GM12891 (cell line): Measurements from ENCODE around the gene HOMER1.
A peak's percentile ranks its signal among the peaks of the same experiment; 100 is the strongest.

Experiments
- DNase-seq: peaks from one replicate; pipeline ENCODE4 v3.0.0; 2011; ENCODE audit warnings: low spot score; ENCODE audit not compliant: insufficient read length
- FAIRE-seq: peaks from 2 replicates; lab custom pipeline; 2011; peaks lifted over from hg19 to GRCh38; lab: Jason Lieb, UNC
- PAX5 ChIP-seq: IDR thresholded peaks from 2 replicates; pipeline ENCODE4 v1.6.1; 2011; ENCODE audit warnings: low read length, moderate library complexity, mild to moderate bottlenecking; ENCODE audit not compliant: insufficient read depth, severe bottlenecking
- POLR2A ChIP-seq: IDR thresholded peaks from 2 replicates; pipeline ENCODE4 v1.6.1; 2011; ENCODE audit warnings: low read depth, low read length, control low read depth
- POLR2AphosphoS5 ChIP-seq: IDR thresholded peaks from 2 replicates; pipeline ENCODE4 v1.6.1; 2011; ENCODE audit warnings: low read depth, low read length, control low read depth
- POU2F2 ChIP-seq: IDR thresholded peaks from 2 replicates; pipeline ENCODE4 v1.6.1; 2011; ENCODE audit warnings: low read depth, mild to moderate bottlenecking, control low read depth, low read length, moderate library complexity
- SPI1 ChIP-seq: IDR thresholded peaks from 2 replicates; pipeline ENCODE4 v1.6.1; 2011; ENCODE audit warnings: low read depth, low read length, control low read depth
- TAF1 ChIP-seq: IDR thresholded peaks from 2 replicates; pipeline ENCODE4 v1.6.1; 2011; ENCODE audit warnings: low read depth, low read length, control low read depth

Gene HOMER1

GRCh38 chr5:79436224-79436623 is 77.7 kb downstream of the HOMER1 start:
- no peak for FAIRE-seq
- TF ChIP-seq PAX5: no peak
- TF ChIP-seq POLR2AphosphoS5: no peak
- TF ChIP-seq SPI1: no peak
- TF ChIP-seq POU2F2: no peak
- TF ChIP-seq POLR2A: no peak
- TF ChIP-seq TAF1: no peak
- no peak for DNase-seq

- peak; percentile 26 for FAIRE-seq
- TF ChIP-seq POLR2A (no peak), PAX5 (no peak), SPI1 (no peak), TAF1 (no peak), POLR2AphosphoS5 (no peak), POU2F2 (no peak)
Measured at GRCh38 chr5:79430196-79430595, 83.7 kb downstream of the HOMER1 start.

GRCh38 chr5:79423296-79423695 is 90.6 kb downstream of the HOMER1 start:
- FAIRE-seq: no peak
- TF ChIP-seq POU2F2: no peak
- no peak for TF ChIP-seq PAX5
- TF ChIP-seq POLR2A: no peak
- no peak for TF ChIP-seq SPI1
- no peak for TF ChIP-seq TAF1
- DNase-seq: no peak

More at GRCh38 chr5:79430196-79430595, 83.7 kb downstream of the HOMER1 start:
- no peak for DNase-seq

GRCh38 chr5:79420248-79420647 is 93.7 kb downstream of the HOMER1 start:
- FAIRE-seq (no peak), DNase-seq (no peak)
- no peak for TF ChIP-seq POLR2A
- TF ChIP-seq SPI1: no peak
- no peak for TF ChIP-seq POU2F2
- no peak for TF ChIP-seq POLR2AphosphoS5
- TF ChIP-seq TAF1: no peak
- no peak for TF ChIP-seq PAX5

- no peak for DNase-seq
- FAIRE-seq: no peak
- TF ChIP-seq SPI1: no peak
- TF ChIP-seq POU2F2: no peak
Measured at GRCh38 chr5:79418276-79418675, 95.7 kb downstream of the HOMER1 start.

- DNase-seq (no peak), FAIRE-seq (no peak)
- TF ChIP-seq POU2F2 (no peak), POLR2AphosphoS5 (no peak), POLR2A (no peak), TAF1 (no peak), SPI1 (no peak), PAX5 (no peak)
Measured at GRCh38 chr5:79417495-79417894, 96.4 kb downstream of the HOMER1 start.

GRCh38 chr5:79416499-79416898 is 97.4 kb downstream of the HOMER1 start:
- TF ChIP-seq POU2F2: no peak
- TF ChIP-seq SPI1: peak; percentile 94
- DNase-seq (peak; percentile 9), FAIRE-seq (peak; percentile 96)

- FAIRE-seq (no peak), DNase-seq (no peak)
- TF ChIP-seq POU2F2 (no peak), POLR2A (no peak), PAX5 (no peak), SPI1 (no peak), POLR2AphosphoS5 (no peak), TAF1 (no peak)
Measured at GRCh38 chr5:79413112-79413511, 100.8 kb downstream of the HOMER1 start.

- no peak for TF ChIP-seq TAF1
- no peak for TF ChIP-seq SPI1
- TF ChIP-seq POLR2A: no peak
- TF ChIP-seq POLR2AphosphoS5: no peak
- no peak for TF ChIP-seq PAX5
- no peak for TF ChIP-seq POU2F2
- FAIRE-seq (no peak), DNase-seq (no peak)
Measured at GRCh38 chr5:79408028-79408427, 105.9 kb downstream of the HOMER1 start.

- TF ChIP-seq POLR2A: no peak
- no peak for TF ChIP-seq TAF1
- no peak for TF ChIP-seq POU2F2
- TF ChIP-seq POLR2AphosphoS5: no peak
- TF ChIP-seq PAX5: no peak
- TF ChIP-seq SPI1: no peak
- FAIRE-seq (no peak), DNase-seq (no peak)
Measured at GRCh38 chr5:79407591-79407990, 106.3 kb downstream of the HOMER1 start.
